GM12878 (cell line): ENCODE results near the gene AMOTL1. TPM values are rescaled to one million over a fixed set of nuclear protein-coding genes. Genes with fewer than 3 reads are reported as not detected.

Source experiments
- ELK1 ChIP-seq: IDR thresholded peaks from 2 replicates; pipeline ENCODE4 v1.6.1; 2012; ENCODE audit warnings: low read depth, low read length, improper control_type of control experiment
- NR2F1 ChIP-seq: fragments of 450-650 bp; conservative IDR thresholded peaks from 2 replicates; pipeline ENCODE4 v1.6.1; 2017; ENCODE audit warnings: mild to moderate bottlenecking
- SMAD5 ChIP-seq: IDR thresholded peaks from 2 replicates; pipeline ENCODE4 v1.6.1; 2016; ENCODE audit warnings: antibody characterized with exemption, low read depth
- TCF3 ChIP-seq: IDR thresholded peaks from 2 replicates; pipeline ENCODE4 v1.6.1; 2012; ENCODE audit warnings: low read depth, mild to moderate bottlenecking, low read length, borderline replicate concordance; ENCODE audit not compliant: insufficient read depth
- ZNF687 ChIP-seq: fragments of 450-650 bp; IDR thresholded peaks from 2 replicates; pipeline ENCODE4 v1.6.1; 2017; ENCODE audit warnings: mild to moderate bottlenecking, moderate library complexity
- polyA plus RNA-seq, 11 experiments: library from polyadenylated mRNA; depleted of rRNA in 4 of 11; unstranded in 6 of 11; stranded (reverse) in 5 of 11; fragments of >200 nt; fragmentation: Nextera tagmentation in 4 of 11; fragmentation: Illumina TruSeq in 1 of 11; extraction: Ambion mirVana in 4 of 11; extraction: Trizol in 1 of 11; gene quantifications; 1 replicate in 1 of 11; 2 replicates in 10 of 11; pipeline versions ENCODE4 v1.2.1 to v1.2.3, GENCODE V29; 2011 to 2016; ENCODE audit warnings: inconsistent platforms in 2 of 11, missing spikeins in 2 of 11, low read depth in 1 of 11
- total RNA-seq, 4 experiments: library from RNA; depleted of rRNA in 3 of 4; stranded (reverse); fragments of >200 nt in 3 of 4; fragmentation: Illumina TruSeq in 1 of 4; extraction: Trizol in 1 of 4; gene quantifications; 2 replicates each; pipeline versions ENCODE4 v1.2.1 to v1.2.3, GENCODE V29; 2013 to 2021
- TF ChIP-seq, protein P1 (sequence below): IDR thresholded peaks from 2 replicates; pipeline ENCODE4 v1.6.1; 2012; ENCODE audit warnings: low read length, inconsistent platforms

The AMOTL1 gene
- total and polyA plus RNA-seq, 10 of the 15 experiments (the other 5 are each of a cell fraction or from before 2014, with no cell fraction given): under 0.01 to 0.41 (median 0.01) TPM; not detected in 7

- no peak for TF ChIP-seq ELK1
- no peak for TF ChIP-seq TCF3
- TF ChIP-seq SMAD5: no peak
- no peak for TF ChIP-seq NR2F1
- TF ChIP-seq, protein P1, sequence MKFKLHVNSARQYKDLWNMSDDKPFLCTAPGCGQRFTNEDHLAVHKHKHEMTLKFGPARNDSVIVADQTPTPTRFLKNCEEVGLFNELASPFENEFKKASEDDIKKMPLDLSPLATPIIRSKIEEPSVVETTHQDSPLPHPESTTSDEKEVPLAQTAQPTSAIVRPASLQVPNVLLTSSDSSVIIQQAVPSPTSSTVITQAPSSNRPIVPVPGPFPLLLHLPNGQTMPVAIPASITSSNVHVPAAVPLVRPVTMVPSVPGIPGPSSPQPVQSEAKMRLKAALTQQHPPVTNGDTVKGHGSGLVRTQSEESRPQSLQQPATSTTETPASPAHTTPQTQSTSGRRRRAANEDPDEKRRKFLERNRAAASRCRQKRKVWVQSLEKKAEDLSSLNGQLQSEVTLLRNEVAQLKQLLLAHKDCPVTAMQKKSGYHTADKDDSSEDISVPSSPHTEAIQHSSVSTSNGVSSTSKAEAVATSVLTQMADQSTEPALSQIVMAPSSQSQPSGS: no peak
- TF ChIP-seq ZNF687: no peak
These were observed 53.9 kb downstream of the AMOTL1 start (continued) for GRCh38 chr11:94822080-94822479.
